A673 (cell line): Measurements from ENCODE around the gene YTHDC2.

Experiments used
- CTCF ChIP-seq: fragments of 300-800, 200-600 bp; sonication (generic); conservative IDR thresholded peaks from 2 replicates; pipeline ENCODE4 v1.5.1; 2017; ENCODE audit warnings: low read depth, mild to moderate bottlenecking, antibody characterized with exemption, low read length, moderate library complexity, mixed read lengths
- EZH2 ChIP-seq: fragments of 200-600 bp; sonication (generic); IDR thresholded peaks from 2 replicates; pipeline ENCODE4 v1.6.1; 2017; ENCODE audit warnings: borderline replicate concordance, low read depth, mild to moderate bottlenecking, mixed read lengths, antibody characterized with exemption, low read length; ENCODE audit not compliant: poor library complexity, severe bottlenecking

DNA sequence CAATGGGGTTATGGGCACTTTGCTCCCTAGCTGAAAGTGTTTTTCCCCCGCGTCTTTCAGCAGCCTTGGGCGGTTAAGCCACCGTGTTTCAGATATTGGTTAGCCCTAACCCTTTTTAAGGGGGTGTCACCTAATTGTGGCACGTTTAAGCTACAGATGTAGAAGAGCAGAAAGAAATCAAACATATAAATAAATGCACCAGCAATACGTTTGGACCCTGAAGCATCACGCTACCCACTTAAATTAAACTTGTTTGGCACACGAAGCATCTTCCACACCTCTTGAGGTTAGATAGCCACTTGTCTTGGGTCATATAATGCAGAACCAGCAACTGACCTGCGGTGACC is 768 bp downstream of the YTHDC2 start:
- TF ChIP-seq EZH2 (no peak), CTCF (no peak)
